HEK293 (cell line): ENCODE measurements around the gene HMCN1.
"Not testable (repeated sequence)": the region's sequence is repeated elsewhere in the genome, so short reads cannot be mapped to it uniquely, and the experiment has no call there.

ENCODE experiments used
- CTCF ChIA-PET: fragments of 350-600 bp; formaldehyde crosslinking; extraction: SDS; loops from one replicate; lab custom pipeline; 2021; ENCODE audit warnings: antibody characterized with exemption; lab: Yijun Ruan, JAX
- POLR2A ChIA-PET: fragments of 300-600 bp; formaldehyde crosslinking; extraction: SDS; loops from one replicate; lab custom pipeline; 2020; ENCODE audit warnings: antibody characterized with exemption, inconsistent platforms; lab: Yijun Ruan, JAX
- H3K27ac ChIP-seq: fragments of 200-500 bp; sonication (Bioruptor generic); 2 replicates; pipeline ENCODE4 v1.5.1; 2014; ENCODE audit warnings: low read depth, low read length, control low read depth, inconsistent platforms; ENCODE audit errors: extremely low read depth
- H3K36me3 ChIP-seq, 2 experiments: fragments of 200-500 bp in 1 of 2; sonication (Bioruptor generic) in 1 of 2; 1 replicate in 1 of 2; 2 replicates in 1 of 2; pipeline ENCODE4 v1.5.1; 2014 to 2017; ENCODE audit warnings: inconsistent platforms in 2 of 2, low read length in 2 of 2; ENCODE audit not compliant: control insufficient read depth in 2 of 2, insufficient read depth in 1 of 2
- H3K4me1 ChIP-seq: fragments of 200-500 bp; sonication (Bioruptor generic); 2 replicates; pipeline ENCODE4 v1.5.1; 2014; ENCODE audit warnings: mild to moderate bottlenecking, low read length, inconsistent platforms; ENCODE audit not compliant: control insufficient read depth, insufficient read depth
- H3K4me3 ChIP-seq: 2 replicates; pipeline ENCODE4 v1.5.1; 2011; ENCODE audit warnings: low read depth, mild to moderate bottlenecking, control low read depth, low read length, moderate library complexity
- H3K9me3 ChIP-seq: fragments of 200-500 bp; sonication (Bioruptor generic); 2 replicates; pipeline ENCODE4 v1.5.1; 2014; ENCODE audit warnings: low read depth, low read length, inconsistent platforms; ENCODE audit not compliant: control insufficient read depth, insufficient read depth
- BCL11B ChIP-seq: fragments of 450-650 bp; formaldehyde crosslinking; IDR thresholded peaks from 2 replicates; pipeline ENCODE4 v1.5.1; 2016; ENCODE audit warnings: low read depth, missing biosample characterization, missing genetic modification characterization
- GLIS2 ChIP-seq: fragments of 450-650 bp; formaldehyde crosslinking; IDR thresholded peaks from 2 replicates; pipeline ENCODE4 v1.5.1; 2016; ENCODE audit warnings: missing biosample characterization, missing genetic modification characterization
- MEIS1 ChIP-seq: sonication (generic); formaldehyde crosslinking; IDR thresholded peaks from 2 replicates; pipeline ENCODE4 v1.8.1; 2022; ENCODE audit warnings: missing genetic modification reagents, mild to moderate bottlenecking, borderline replicate concordance
- ZBTB11 ChIP-seq: fragments of 450-650 bp; formaldehyde crosslinking; conservative IDR thresholded peaks from 2 replicates; pipeline ENCODE4 v1.5.1; 2016; ENCODE audit warnings: low read depth, missing biosample characterization, missing genetic modification characterization
- ZNF133 ChIP-seq: fragments of 450-650 bp; formaldehyde crosslinking; IDR thresholded peaks from 2 replicates; pipeline ENCODE4 v1.5.1; 2016; ENCODE audit warnings: missing biosample characterization, missing genetic modification characterization
- ZNF146 ChIP-seq: fragments of 450-650 bp; formaldehyde crosslinking; IDR thresholded peaks from 2 replicates; pipeline ENCODE4 v1.5.1; 2016; ENCODE audit warnings: missing biosample characterization, missing genetic modification characterization
- ZNF175 ChIP-seq: fragments of 450-650 bp; formaldehyde crosslinking; IDR thresholded peaks from 2 replicates; pipeline ENCODE4 v1.5.1; 2016; ENCODE audit warnings: missing biosample characterization, missing genetic modification characterization
- ZNF24 ChIP-seq: fragments of 450-650 bp; formaldehyde crosslinking; IDR thresholded peaks from 2 replicates; pipeline ENCODE4 v1.5.1; 2016; ENCODE audit warnings: missing biosample characterization, missing genetic modification characterization
- ZNF311 ChIP-seq: fragments of 450-650 bp; formaldehyde crosslinking; IDR thresholded peaks from 2 replicates; pipeline ENCODE4 v1.5.1; 2017; ENCODE audit warnings: missing biosample characterization, missing genetic modification characterization, borderline replicate concordance
- ZNF48 ChIP-seq: fragments of 450-650 bp; formaldehyde crosslinking; IDR thresholded peaks from 2 replicates; pipeline ENCODE4 v1.5.1; 2016; ENCODE audit warnings: missing biosample characterization, missing genetic modification characterization
- ZNF561 ChIP-seq: fragments of 450-650 bp; IDR thresholded peaks from 2 replicates; pipeline ENCODE4 v1.5.1; 2018; ENCODE audit warnings: missing biosample characterization, missing genetic modification characterization, borderline replicate concordance
- ZNF585B ChIP-seq: fragments of 450-650 bp; formaldehyde crosslinking; IDR thresholded peaks from 2 replicates; pipeline ENCODE4 v1.5.1; 2016; ENCODE audit warnings: missing biosample characterization, missing genetic modification characterization
- ZNF677 ChIP-seq: fragments of 450-650 bp; IDR thresholded peaks from 2 replicates; pipeline ENCODE4 v1.5.0; 2018; ENCODE audit warnings: missing biosample characterization, mild to moderate bottlenecking, missing genetic modification characterization, moderate library complexity
- ZNF76 ChIP-seq: fragments of 450-650 bp; formaldehyde crosslinking; IDR thresholded peaks from 2 replicates; pipeline ENCODE4; 2016; ENCODE audit warnings: low read depth, missing biosample characterization, missing genetic modification characterization, borderline replicate concordance
- ZNF777 ChIP-seq: fragments of 450-650 bp; formaldehyde crosslinking; IDR thresholded peaks from 2 replicates; pipeline ENCODE4 v1.5.1; 2017; ENCODE audit warnings: missing biosample characterization, missing genetic modification characterization, borderline replicate concordance
- ZXDB ChIP-seq: fragments of 450-650 bp; formaldehyde crosslinking; IDR thresholded peaks from 2 replicates; pipeline ENCODE4 v1.5.1; 2016; ENCODE audit warnings: missing biosample characterization, missing genetic modification characterization
- TF ChIP-seq, protein P1 (sequence below): fragments of 450-650 bp; formaldehyde crosslinking; IDR thresholded peaks from 2 replicates; pipeline ENCODE4 v1.5.1; 2016; ENCODE audit warnings: missing biosample characterization, missing genetic modification characterization, low read depth
- TF ChIP-seq, protein P2 (sequence below): fragments of 450-650 bp; formaldehyde crosslinking; IDR thresholded peaks from 2 replicates; pipeline ENCODE4 v1.5.1; 2016; ENCODE audit warnings: missing biosample characterization, missing genetic modification characterization
- TF ChIP-seq, protein P3 (sequence below): fragments of 450-650 bp; formaldehyde crosslinking; IDR thresholded peaks from 2 replicates; pipeline ENCODE4 v1.5.1; 2017; ENCODE audit warnings: missing biosample characterization, missing genetic modification characterization

HMCN1 gene

DNA sequence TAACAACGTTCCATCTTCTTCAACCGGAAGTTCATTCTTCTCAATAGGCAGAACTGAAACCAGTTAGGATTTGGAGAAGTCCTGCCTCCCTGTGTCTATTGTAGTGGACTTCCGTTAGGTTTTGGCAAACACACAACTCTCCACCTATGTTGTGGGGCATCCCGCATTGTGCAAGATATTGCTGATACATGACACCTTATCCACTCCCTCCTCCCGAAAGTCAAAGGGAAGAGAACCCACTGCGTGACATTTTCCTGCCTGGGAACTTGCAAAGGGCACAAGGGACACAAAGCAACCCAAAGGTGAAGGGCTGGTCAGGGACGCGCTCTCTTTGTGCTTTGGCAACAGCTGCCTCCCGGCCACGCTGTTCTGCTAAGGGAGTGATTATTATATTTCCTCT lies 476.1 kb downstream of the HMCN1 start:
- POLR2A ChIA-PET: no interaction called here
- H3K36me3 ChIP-seq: no peaks in the 10 kb centered on the region
- no peak overlapping the region for H3K27ac ChIP-seq
- no peaks in the 10 kb centered on the region for H3K9me3 ChIP-seq
- no peak overlapping the region for H3K4me3 ChIP-seq
- CTCF ChIA-PET: interaction anchor here (0.5 to 1.8 kb wide), 5 partner anchors 11 to 1028 kb away, joined by 3 to 9 read pairs (median 3); no protein-coding TSS in a partner anchor
- no peak for TF ChIP-seq ZNF561
- no peak for TF ChIP-seq ZNF76
- no peak for TF ChIP-seq ZXDB (tag by site-specific recombination)
- TF ChIP-seq ZNF24: no peak
- TF ChIP-seq GLIS2 (tag by site-specific recombination): no peak
- TF ChIP-seq ZNF585B (tag by site-specific recombination): no peak
- no peak for TF ChIP-seq ZNF777 (tag by site-specific recombination)
- TF ChIP-seq, protein P1, sequence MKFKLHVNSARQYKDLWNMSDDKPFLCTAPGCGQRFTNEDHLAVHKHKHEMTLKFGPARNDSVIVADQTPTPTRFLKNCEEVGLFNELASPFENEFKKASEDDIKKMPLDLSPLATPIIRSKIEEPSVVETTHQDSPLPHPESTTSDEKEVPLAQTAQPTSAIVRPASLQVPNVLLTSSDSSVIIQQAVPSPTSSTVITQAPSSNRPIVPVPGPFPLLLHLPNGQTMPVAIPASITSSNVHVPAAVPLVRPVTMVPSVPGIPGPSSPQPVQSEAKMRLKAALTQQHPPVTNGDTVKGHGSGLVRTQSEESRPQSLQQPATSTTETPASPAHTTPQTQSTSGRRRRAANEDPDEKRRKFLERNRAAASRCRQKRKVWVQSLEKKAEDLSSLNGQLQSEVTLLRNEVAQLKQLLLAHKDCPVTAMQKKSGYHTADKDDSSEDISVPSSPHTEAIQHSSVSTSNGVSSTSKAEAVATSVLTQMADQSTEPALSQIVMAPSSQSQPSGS (tag by site-specific recombination): no peak
- TF ChIP-seq, protein P2, sequence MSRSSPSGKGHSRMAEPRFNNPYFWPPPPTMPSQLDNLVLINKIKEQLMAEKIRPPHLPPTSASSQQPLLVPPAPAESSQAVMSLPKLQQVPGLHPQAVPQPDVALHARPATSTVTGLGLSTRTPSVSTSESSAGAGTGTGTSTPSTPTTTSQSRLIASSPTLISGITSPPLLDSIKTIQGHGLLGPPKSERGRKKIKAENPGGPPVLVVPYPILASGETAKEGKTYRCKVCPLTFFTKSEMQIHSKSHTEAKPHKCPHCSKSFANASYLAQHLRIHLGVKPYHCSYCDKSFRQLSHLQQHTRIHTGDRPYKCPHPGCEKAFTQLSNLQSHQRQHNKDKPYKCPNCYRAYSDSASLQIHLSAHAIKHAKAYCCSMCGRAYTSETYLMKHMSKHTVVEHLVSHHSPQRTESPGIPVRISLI (tag by site-specific recombination): no peak
- no peak for TF ChIP-seq ZBTB11
- TF ChIP-seq ZNF48: no peak
- TF ChIP-seq ZNF133 (tag by site-specific recombination): no peak
- no peak for TF ChIP-seq ZNF677 (tag by site-specific recombination)
- TF ChIP-seq MEIS1: no peak
- TF ChIP-seq ZNF175 (tag by site-specific recombination): no peak
- TF ChIP-seq, protein P3, sequence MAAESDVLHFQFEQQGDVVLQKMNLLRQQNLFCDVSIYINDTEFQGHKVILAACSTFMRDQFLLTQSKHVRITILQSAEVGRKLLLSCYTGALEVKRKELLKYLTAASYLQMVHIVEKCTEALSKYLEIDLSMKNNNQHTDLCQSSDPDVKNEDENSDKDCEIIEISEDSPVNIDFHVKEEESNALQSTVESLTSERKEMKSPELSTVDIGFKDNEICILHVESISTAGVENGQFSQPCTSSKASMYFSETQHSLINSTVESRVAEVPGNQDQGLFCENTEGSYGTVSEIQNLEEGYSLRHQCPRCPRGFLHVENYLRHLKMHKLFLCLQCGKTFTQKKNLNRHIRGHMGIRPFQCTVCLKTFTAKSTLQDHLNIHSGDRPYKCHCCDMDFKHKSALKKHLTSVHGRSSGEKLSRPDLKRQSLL (tag by site-specific recombination): no peak
- no peak for TF ChIP-seq BCL11B (tag by site-specific recombination)
- TF ChIP-seq ZNF311 (tag by site-specific recombination): no peak
- no peaks in the 10 kb centered on the region for H3K4me1 ChIP-seq

- POLR2A ChIA-PET, H3K36me3 ChIP-seq, H3K4me3 ChIP-seq, CTCF ChIA-PET, H3K4me1 ChIP-seq, H3K27ac ChIP-seq, H3K9me3 ChIP-seq: not testable (repeated sequence)
- TF ChIP-seq ZNF146 (tag by site-specific recombination): peak; percentile 64; the same call in 1 of the 2 replicates
These were observed 477.4 kb downstream of the HMCN1 start for GRCh38 chr1:186211583-186211982.
